Thoracic aorta (tissue), 2 donors: ENCODE data around the gene KIF1B. TPM values are rescaled to one million over a fixed set of nuclear protein-coding genes. Genes with fewer than 3 reads are reported as not detected.

ENCODE experiments used
- ATAC-seq: fragments of 150-250 bp; one replicate; pipeline ENCODE4 v1.8.0; 2017; ENCODE audit warnings: low read depth; ENCODE audit not compliant: insufficient number of reproducible peaks, low FRiP score
- DNase-seq: peaks from one replicate; pipeline ENCODE4 v3.0.0-alpha.2; 2020; ENCODE audit warnings: low spot score
- H3K27ac ChIP-seq, 2 donors: fragments of 200-600 bp; sonication (generic); 1 replicate in 1 of 2; 2 replicates in 1 of 2; pipeline ENCODE4 v1.5.1; 2016; ENCODE audit warnings: mild to moderate bottlenecking in 2 of 2, moderate library complexity in 2 of 2
- H3K27me3 ChIP-seq: fragments of 200-600 bp; sonication (generic); replicated peaks from 2 replicates; pipeline ENCODE4 v1.6.0; 2016; ENCODE audit warnings: mild to moderate bottlenecking; ENCODE audit not compliant: insufficient read depth
- H3K36me3 ChIP-seq: fragments of 200-600 bp; sonication (generic); one replicate; pipeline ENCODE4 v1.5.1; 2016
- H3K4me1 ChIP-seq, 2 donors: fragments of 200-600 bp; sonication (generic); 1 replicate in 1 of 2; 2 replicates in 1 of 2; pipeline versions ENCODE4 v1.5.1 to v1.6.0; 2016; ENCODE audit warnings: low read depth in 2 of 2, mild to moderate bottlenecking in 1 of 2; ENCODE audit not compliant: control insufficient read depth in 1 of 2
- H3K4me3 ChIP-seq: fragments of 200-600 bp; sonication (generic); 2 replicates; pipeline ENCODE4 v1.5.1; 2016; ENCODE audit warnings: mild to moderate bottlenecking
- H3K9me3 ChIP-seq: fragments of 200-600 bp; sonication (generic); 2 replicates; pipeline ENCODE4 v1.5.1; 2016
- total RNA-seq, 2 donors: library from RNA; depleted of rRNA; stranded (reverse); fragments of >200 nt; gene quantifications; one replicate each; pipeline versions ENCODE4 v1.1.0 to v1.2.3, GENCODE V29; 2016
- TF ChIP-seq, protein P1 (sequence below): fragments of 200-600 bp; sonication (generic); IDR thresholded peaks from one replicate; pipeline ENCODE4 v1.5.1; 2019; ENCODE audit warnings: antibody characterized with exemption

KIF1B gene
- total RNA-seq, 2 donors from 2014 or later: 40.1 to 64.3 TPM

DNA sequence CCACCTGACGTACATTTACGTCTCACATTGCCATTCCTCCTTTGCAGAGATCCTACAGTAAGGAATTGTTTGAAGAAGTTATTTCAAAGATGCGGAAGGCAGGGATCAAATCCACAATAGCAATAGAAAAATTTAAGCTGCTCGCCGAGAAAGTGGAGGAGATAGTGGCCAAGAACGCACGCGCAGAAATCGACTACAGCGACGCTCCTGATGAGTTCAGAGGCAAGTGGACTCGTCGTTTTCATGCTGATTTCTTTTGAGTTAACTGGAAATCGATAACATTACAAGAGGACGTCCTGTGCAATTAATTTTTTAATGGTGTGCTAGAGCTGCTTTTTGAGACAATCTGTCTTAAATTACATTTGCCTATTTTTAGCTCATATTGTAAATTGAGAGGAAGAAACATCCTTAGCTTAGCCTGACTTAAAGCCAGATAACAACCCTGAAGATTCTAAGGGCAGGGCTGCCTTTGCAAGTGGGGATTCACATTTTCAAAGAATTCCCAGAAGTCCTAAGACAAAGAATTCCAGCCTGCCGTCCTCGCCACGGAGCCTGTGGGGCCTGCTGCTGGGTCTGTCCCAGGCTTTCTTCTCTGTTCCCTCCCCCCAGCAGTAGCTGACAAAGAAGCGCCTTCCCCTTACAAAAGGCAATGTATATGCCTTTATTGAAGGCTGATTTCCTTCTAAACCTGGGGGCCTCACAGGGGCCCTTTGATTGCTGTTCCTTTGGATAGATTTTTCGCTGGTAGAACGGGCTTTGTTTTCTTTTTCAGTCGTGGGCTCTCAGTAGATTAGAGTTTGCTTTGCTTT, 31.6 kb upstream of the KIF1B start:
- no peaks in the 10 kb centered on the region for H3K4me1 ChIP-seq
- H3K27me3 ChIP-seq: no peaks in the 10 kb centered on the region
- TF ChIP-seq, protein P1, sequence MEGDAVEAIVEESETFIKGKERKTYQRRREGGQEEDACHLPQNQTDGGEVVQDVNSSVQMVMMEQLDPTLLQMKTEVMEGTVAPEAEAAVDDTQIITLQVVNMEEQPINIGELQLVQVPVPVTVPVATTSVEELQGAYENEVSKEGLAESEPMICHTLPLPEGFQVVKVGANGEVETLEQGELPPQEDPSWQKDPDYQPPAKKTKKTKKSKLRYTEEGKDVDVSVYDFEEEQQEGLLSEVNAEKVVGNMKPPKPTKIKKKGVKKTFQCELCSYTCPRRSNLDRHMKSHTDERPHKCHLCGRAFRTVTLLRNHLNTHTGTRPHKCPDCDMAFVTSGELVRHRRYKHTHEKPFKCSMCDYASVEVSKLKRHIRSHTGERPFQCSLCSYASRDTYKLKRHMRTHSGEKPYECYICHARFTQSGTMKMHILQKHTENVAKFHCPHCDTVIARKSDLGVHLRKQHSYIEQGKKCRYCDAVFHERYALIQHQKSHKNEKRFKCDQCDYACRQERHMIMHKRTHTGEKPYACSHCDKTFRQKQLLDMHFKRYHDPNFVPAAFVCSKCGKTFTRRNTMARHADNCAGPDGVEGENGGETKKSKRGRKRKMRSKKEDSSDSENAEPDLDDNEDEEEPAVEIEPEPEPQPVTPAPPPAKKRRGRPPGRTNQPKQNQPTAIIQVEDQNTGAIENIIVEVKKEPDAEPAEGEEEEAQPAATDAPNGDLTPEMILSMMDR: no peak
- ATAC-seq: no peak
- DNase-seq: no peak
- peaks cover 20% of the 10 kb centered on the region for H3K36me3 ChIP-seq
- no peak overlapping the region for H3K4me3 ChIP-seq
- no peak overlapping the region for H3K27ac ChIP-seq
- H3K9me3 ChIP-seq: no peaks in the 10 kb centered on the region

DNA sequence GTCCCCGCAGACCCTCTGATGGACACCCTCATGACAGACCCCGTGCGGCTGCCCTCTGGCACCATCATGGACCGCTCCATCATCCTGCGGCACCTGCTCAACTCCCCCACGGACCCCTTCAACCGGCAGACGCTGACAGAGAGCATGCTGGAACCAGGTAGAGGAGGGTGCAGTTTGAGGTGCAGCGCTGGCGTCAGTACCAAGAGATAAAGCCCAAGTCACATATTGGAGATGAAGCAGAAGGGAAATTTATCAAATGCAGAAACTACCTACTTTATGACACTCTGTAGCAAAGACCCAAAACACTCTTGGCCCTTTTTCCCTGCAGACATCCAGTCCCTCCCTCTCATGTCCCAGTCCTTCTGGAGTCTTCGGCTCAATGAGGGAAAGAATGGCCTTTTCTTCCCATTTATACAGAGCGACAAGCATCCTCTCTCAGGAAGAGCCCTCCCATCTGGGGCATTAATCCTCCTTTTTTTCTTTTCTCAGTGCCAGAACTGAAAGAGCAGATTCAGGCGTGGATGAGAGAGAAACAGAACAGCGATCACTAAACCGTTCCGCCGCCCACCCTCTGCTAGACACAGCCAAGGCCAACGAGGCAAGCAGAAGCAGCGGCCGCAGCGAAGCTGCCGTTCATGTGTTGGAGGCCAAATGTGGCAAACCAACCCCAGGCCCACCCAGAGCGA, 30.8 kb upstream of the KIF1B start:
- Histone ChIP-seq H3K4me3 (no peak overlapping the region), H3K27ac (no peak overlapping the region), H3K4me1 (no peaks in the 10 kb centered on the region), H3K36me3 (peaks cover 20% of the 10 kb centered on the region), H3K9me3 (no peaks in the 10 kb centered on the region), H3K27me3 (no peaks in the 10 kb centered on the region)
- TF ChIP-seq, protein P1: no peak
- DNase-seq: no peak
- ATAC-seq: no peak

DNA sequence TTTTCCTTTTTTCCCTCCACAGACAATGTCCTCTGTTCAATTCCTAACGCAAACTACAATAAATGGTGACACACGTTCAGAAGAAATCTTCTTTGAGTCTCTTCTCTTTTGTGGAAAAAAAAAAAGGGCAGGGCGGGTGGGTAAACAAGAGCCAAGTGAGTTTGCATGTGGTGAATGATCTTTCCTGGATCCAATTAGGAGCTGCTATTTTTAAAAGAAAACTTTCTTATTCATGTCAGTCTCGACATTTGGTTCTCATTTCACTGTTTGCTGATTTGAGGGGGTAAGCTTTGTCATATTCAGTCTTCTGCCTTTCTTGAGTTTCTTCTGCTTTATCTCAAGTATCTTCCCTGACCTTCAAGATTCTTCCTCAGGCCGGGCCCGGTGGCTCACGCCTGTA, 29.2 kb upstream of the KIF1B start:
- no peak for ATAC-seq
- peaks cover 20% of the 10 kb centered on the region for H3K36me3 ChIP-seq

DNA sequence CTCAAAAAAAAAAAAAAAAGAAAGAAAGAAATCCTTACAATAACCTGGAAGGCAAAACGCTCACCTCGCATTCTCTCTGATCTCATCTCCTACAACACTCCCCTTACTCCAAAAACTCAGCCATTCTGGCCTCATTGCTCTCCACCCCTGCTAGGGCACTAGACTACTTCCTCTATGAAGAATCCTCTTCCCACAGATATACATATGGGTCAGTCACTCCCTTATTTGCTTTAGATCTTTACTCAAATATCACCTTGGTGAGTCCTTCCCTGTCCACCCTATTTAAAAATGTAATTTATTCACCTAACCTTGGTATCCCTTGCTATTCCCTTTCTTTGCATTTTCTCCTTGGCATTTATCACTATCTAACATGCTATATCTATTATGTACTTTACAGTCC, 24.6 kb upstream of the KIF1B start:
- H3K9me3 ChIP-seq: no peaks in the 10 kb centered on the region
- no peak overlapping the region for H3K27ac ChIP-seq
- H3K4me3 ChIP-seq: no peak overlapping the region
- DNase-seq (no peak), ATAC-seq (no peak)
- TF ChIP-seq, protein P1: no peak
- no peaks in the 10 kb centered on the region for H3K4me1 ChIP-seq
- H3K36me3 ChIP-seq: peaks cover 2% of the 10 kb centered on the region
- no peaks in the 10 kb centered on the region for H3K27me3 ChIP-seq

More for the DNA sequence above, 29.2 kb upstream of the KIF1B start:
- TF ChIP-seq, protein P1: no peak
- no peaks in the 10 kb centered on the region for H3K4me1 ChIP-seq
- H3K9me3 ChIP-seq: no peaks in the 10 kb centered on the region
- H3K27me3 ChIP-seq: no peaks in the 10 kb centered on the region
- DNase-seq: no peak
- no peak overlapping the region for H3K27ac ChIP-seq
- no peak overlapping the region for H3K4me3 ChIP-seq

DNA sequence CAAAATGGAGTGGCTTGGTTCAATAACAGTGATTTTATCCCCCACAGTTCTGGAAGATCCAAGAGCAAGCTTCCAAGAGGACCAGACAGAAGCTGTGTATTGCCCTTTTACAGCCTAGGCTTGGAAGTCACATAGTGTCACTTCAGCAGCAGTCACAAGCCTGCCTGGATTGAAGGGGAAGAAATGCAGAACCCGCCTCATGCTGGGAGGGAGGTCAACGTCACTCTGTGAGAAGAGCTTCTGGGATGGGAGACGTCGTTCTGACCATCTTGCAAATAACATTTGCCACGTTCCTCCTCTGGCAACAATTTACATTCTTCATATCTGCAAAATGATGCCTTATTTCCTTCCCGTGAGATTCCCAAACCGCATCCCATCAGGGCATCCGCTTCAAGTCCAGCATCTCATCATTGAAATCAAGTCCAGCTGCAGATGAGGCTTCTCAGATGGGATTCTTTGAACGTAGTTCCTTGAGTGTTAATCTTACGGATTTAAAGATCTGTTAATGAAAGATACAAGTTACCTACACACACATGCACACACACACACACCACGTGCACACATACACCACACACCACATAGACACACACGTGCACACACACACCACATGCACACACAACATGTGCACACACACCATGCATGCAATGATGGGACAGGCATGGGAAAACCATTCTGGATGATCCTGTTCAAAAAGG, 23.9 kb upstream of the KIF1B start:
- TF ChIP-seq, protein P1: no peak
- Histone ChIP-seq H3K27me3 (no peaks in the 10 kb centered on the region), H3K9me3 (no peaks in the 10 kb centered on the region), H3K4me3 (no peak overlapping the region), H3K4me1 (no peaks in the 10 kb centered on the region), H3K27ac (no peak overlapping the region), H3K36me3 (no peaks in the 10 kb centered on the region)
- ATAC-seq: no peak
- no peak for DNase-seq
